GM23338 (cell line): Measurements from ENCODE around the gene ARF1. TPM values are rescaled to one million over a fixed set of nuclear protein-coding genes. Genes with fewer than 3 reads are reported as not detected.

ENCODE experiments used
- ATAC-seq: fragments of 200-7000 bp; cut with Tn5 transposase; 3 replicates; pipeline ENCODE4 v1.9.1; 2020
- DNase-seq: peaks from one replicate; pipeline ENCODE4 v3.0.0-alpha.2; 2015; ENCODE audit warnings: low spot score
- H2AFZ ChIP-seq: fragments of 200-600 bp; sonication (generic); 2 replicates; pipeline ENCODE4 v1.8.0; 2016; ENCODE audit warnings: antibody characterized with exemption, mild to moderate bottlenecking, moderate library complexity
- H3F3A ChIP-seq: fragments of 200-600 bp; sonication (generic); replicated peaks from 2 replicates; pipeline ENCODE4 v1.8.0; 2017; ENCODE audit warnings: antibody characterized with exemption, mixed run types, low read depth
- H3K27ac ChIP-seq: fragments of 200-600 bp; sonication (generic); 2 replicates; pipeline ENCODE4 v1.6.1; 2016; ENCODE audit warnings: low read depth
- H3K27me3 ChIP-seq: fragments of 200-600 bp; sonication (generic); 2 replicates; pipeline ENCODE4 v1.8.0; 2016; ENCODE audit warnings: mild to moderate bottlenecking, mixed run types, moderate library complexity; ENCODE audit not compliant: insufficient read depth
- H3K36me3 ChIP-seq: fragments of 200-600 bp; sonication (generic); 2 replicates; pipeline ENCODE4 v1.8.0; 2016; ENCODE audit warnings: mild to moderate bottlenecking; ENCODE audit not compliant: insufficient read depth
- H3K4me1 ChIP-seq: fragments of 200-600 bp; sonication (generic); 2 replicates; pipeline ENCODE4 v1.8.0; 2016; ENCODE audit warnings: mild to moderate bottlenecking, moderate library complexity; ENCODE audit not compliant: insufficient read depth
- H3K4me2 ChIP-seq: fragments of 200-600 bp; sonication (generic); 2 replicates; pipeline ENCODE4 v1.7.1; 2017; ENCODE audit warnings: mixed run types
- H3K4me3 ChIP-seq: fragments of 200-600 bp; sonication (generic); 2 replicates; pipeline ENCODE4 v1.6.1; 2016; ENCODE audit warnings: mixed run types
- H3K79me2 ChIP-seq: fragments of 200-600 bp; sonication (generic); replicated peaks from 2 replicates; pipeline ENCODE4 v1.8.0; 2017; ENCODE audit warnings: mild to moderate bottlenecking; ENCODE audit not compliant: insufficient read depth
- H3K9me2 ChIP-seq: fragments of 200-600 bp; sonication (generic); 2 replicates; pipeline ENCODE4 v1.8.0; 2017; ENCODE audit not compliant: insufficient read depth
- H4K20me1 ChIP-seq: fragments of 200-600 bp; sonication (generic); replicated peaks from 2 replicates; pipeline ENCODE4 v1.8.0; 2017; ENCODE audit warnings: mild to moderate bottlenecking; ENCODE audit not compliant: insufficient read depth
- H3K27ac Mint-ChIP-seq: 2 replicates; pipeline ENCODE4 v1.8.0; 2020; ENCODE audit warnings: inconsistent platforms, mild to moderate bottlenecking, moderate library complexity, mixed read lengths
- H3K27me3 Mint-ChIP-seq: 3 replicates; pipeline ENCODE4 v1.8.0; 2022; ENCODE audit warnings: low read depth, mild to moderate bottlenecking, moderate library complexity, mixed read lengths, inconsistent platforms; ENCODE audit not compliant: insufficient read depth, poor library complexity
- H3K36me3 Mint-ChIP-seq: 3 replicates; pipeline ENCODE4 v1.8.0; 2021; ENCODE audit warnings: low read depth, mild to moderate bottlenecking, inconsistent platforms, moderate library complexity, mixed read lengths
- H3K4me1 Mint-ChIP-seq: 3 replicates; pipeline ENCODE4 v1.8.0; 2020; ENCODE audit warnings: mild to moderate bottlenecking, inconsistent platforms, mixed read lengths
- H3K4me3 Mint-ChIP-seq: 3 replicates; pipeline ENCODE4 v1.8.0; 2021; ENCODE audit warnings: moderate library complexity, mild to moderate bottlenecking, inconsistent platforms, mixed read lengths
- H3K9me3 Mint-ChIP-seq: 3 replicates; pipeline ENCODE4 v1.8.0; 2020; ENCODE audit warnings: moderate library complexity, mild to moderate bottlenecking, inconsistent platforms, mixed read lengths
- CREB1 ChIP-seq: fragments of 250-450 bp; sonication (Bioruptor Pico); IDR thresholded peaks from 2 replicates; pipeline ENCODE4 v1.5.0; 2020; ENCODE audit warnings: low read depth, mild to moderate bottlenecking, moderate library complexity
- ETS1 ChIP-seq: IDR thresholded peaks from 2 replicates; pipeline ENCODE4 v1.6.1; 2016; ENCODE audit warnings: antibody characterized with exemption
- EZH2 ChIP-seq: fragments of 200-600 bp; sonication (generic); IDR thresholded peaks from one replicate; pipeline ENCODE4 v1.8.0; 2017; ENCODE audit warnings: antibody characterized with exemption, mild to moderate bottlenecking, low read depth; ENCODE audit not compliant: unreplicated experiment
- EZH2phosphoT487 ChIP-seq: fragments of 200-600 bp; sonication (generic); IDR thresholded peaks from one replicate; pipeline ENCODE4 v1.8.1; 2018; ENCODE audit warnings: antibody characterized with exemption; ENCODE audit not compliant: unreplicated experiment
- JUNB ChIP-seq: IDR thresholded peaks from one replicate; pipeline ENCODE4 v1.6.1; 2016; ENCODE audit warnings: antibody characterized with exemption; ENCODE audit not compliant: unreplicated experiment
- NANOG ChIP-seq: IDR thresholded peaks from 2 replicates; pipeline ENCODE4 v1.6.1; 2016; ENCODE audit warnings: antibody characterized with exemption, borderline replicate concordance
- POLR2AphosphoS5 ChIP-seq: IDR thresholded peaks from 2 replicates; pipeline ENCODE4 v1.6.1; 2016; ENCODE audit warnings: antibody characterized with exemption, low read depth
- REST ChIP-seq: IDR thresholded peaks from one replicate; pipeline ENCODE4 v1.6.1; 2018; ENCODE audit warnings: antibody characterized with exemption; ENCODE audit not compliant: unreplicated experiment
- STAT1 ChIP-seq: IDR thresholded peaks from one replicate; pipeline ENCODE4 v1.6.1; 2016; ENCODE audit warnings: antibody characterized with exemption; ENCODE audit not compliant: unreplicated experiment
- ZNF114 ChIP-seq: fragments of 250-450 bp; sonication (Bioruptor Pico); IDR thresholded peaks from 2 replicates; pipeline ENCODE4 v1.5.0; 2020; ENCODE audit warnings: mild to moderate bottlenecking, moderate library complexity
- ZNF331 ChIP-seq: fragments of 250-450 bp; sonication (Bioruptor Pico); IDR thresholded peaks from 2 replicates; pipeline ENCODE4 v1.5.0; 2020; ENCODE audit warnings: low read depth, mild to moderate bottlenecking, moderate library complexity
- polyA plus RNA-seq: library from polyadenylated mRNA; unstranded; fragments of >200 nt; fragmentation: Nextera tagmentation; extraction: Ambion mirVana; gene quantifications from 2 replicates; pipeline ENCODE4 v1.2.1, GENCODE V29; 2016
- total RNA-seq: library from RNA; depleted of rRNA; stranded (reverse); fragments of >200 nt; shearing (Covaris generic); gene quantifications from 2 replicates; pipeline ENCODE4 v1.2.3, GENCODE V29; 2014
- TF ChIP-seq, protein P1 (sequence below): fragments of 250-450 bp; sonication (Bioruptor Pico); IDR thresholded peaks from 2 replicates; pipeline ENCODE4 v1.5.0; 2020; ENCODE audit warnings: mild to moderate bottlenecking, moderate library complexity
- TF ChIP-seq, protein P2 (sequence below), 2 experiments: fragments of 200-600 bp in 1 of 2; sonication (generic) in 1 of 2; conservative IDR thresholded peaks; 2 replicates each; pipeline versions ENCODE4 v1.5.1 to v1.6.1; 2016 to 2017; ENCODE audit warnings: antibody characterized with exemption in 2 of 2, low read depth in 2 of 2, mild to moderate bottlenecking in 2 of 2, moderate library complexity in 1 of 2

ARF1 gene
- total and polyA plus RNA-seq, 2 experiments from 2014 or later, result 210 to 306 TPM

GRCh38 chr1:228114827-228115226, 32.3 kb downstream of the ARF1 start:
- H3K27me3 Mint-ChIP-seq, result peaks cover 14% of the 10 kb centered on the region
- no peak for ATAC-seq

More at GRCh38 chr1:228114827-228115226, 32.3 kb downstream of the ARF1 start:
- Mint-ChIP-seq H3K9me3 (peaks cover 41% of the 10 kb centered on the region), H3K4me3 (no peak overlapping the region), H3K4me1 (peaks cover 5% of the 10 kb centered on the region), H3K36me3 (peaks cover 9% of the 10 kb centered on the region; the same call in 2 of the 3 replicates), H3K27ac (no peak overlapping the region)
- peaks cover 7% of the 10 kb centered on the region; the same call in 1 of the 2 replicates for H3K27me3 ChIP-seq
- no peaks in the 10 kb centered on the region for H3K79me2 ChIP-seq
- no peak for DNase-seq
- no peak overlapping the region for H2AFZ ChIP-seq
- 0 out of 2 replicates have a peak, but pooled peaks cover 4% of the 10 kb centered on the region for H3K9me2 ChIP-seq
- no peaks in the 10 kb centered on the region for H4K20me1 ChIP-seq
- TF ChIP-seq CREB1 (no peak), JUNB (no peak), POLR2AphosphoS5 (no peak), EZH2 (no peak), ZNF114 (CRISPR knock-in tag) (no peak), REST (no peak), NANOG (no peak), ETS1 (no peak), ZNF331 (CRISPR knock-in tag) (no peak), EZH2phosphoT487 (no peak), STAT1 (no peak)
- TF ChIP-seq, protein P1, sequence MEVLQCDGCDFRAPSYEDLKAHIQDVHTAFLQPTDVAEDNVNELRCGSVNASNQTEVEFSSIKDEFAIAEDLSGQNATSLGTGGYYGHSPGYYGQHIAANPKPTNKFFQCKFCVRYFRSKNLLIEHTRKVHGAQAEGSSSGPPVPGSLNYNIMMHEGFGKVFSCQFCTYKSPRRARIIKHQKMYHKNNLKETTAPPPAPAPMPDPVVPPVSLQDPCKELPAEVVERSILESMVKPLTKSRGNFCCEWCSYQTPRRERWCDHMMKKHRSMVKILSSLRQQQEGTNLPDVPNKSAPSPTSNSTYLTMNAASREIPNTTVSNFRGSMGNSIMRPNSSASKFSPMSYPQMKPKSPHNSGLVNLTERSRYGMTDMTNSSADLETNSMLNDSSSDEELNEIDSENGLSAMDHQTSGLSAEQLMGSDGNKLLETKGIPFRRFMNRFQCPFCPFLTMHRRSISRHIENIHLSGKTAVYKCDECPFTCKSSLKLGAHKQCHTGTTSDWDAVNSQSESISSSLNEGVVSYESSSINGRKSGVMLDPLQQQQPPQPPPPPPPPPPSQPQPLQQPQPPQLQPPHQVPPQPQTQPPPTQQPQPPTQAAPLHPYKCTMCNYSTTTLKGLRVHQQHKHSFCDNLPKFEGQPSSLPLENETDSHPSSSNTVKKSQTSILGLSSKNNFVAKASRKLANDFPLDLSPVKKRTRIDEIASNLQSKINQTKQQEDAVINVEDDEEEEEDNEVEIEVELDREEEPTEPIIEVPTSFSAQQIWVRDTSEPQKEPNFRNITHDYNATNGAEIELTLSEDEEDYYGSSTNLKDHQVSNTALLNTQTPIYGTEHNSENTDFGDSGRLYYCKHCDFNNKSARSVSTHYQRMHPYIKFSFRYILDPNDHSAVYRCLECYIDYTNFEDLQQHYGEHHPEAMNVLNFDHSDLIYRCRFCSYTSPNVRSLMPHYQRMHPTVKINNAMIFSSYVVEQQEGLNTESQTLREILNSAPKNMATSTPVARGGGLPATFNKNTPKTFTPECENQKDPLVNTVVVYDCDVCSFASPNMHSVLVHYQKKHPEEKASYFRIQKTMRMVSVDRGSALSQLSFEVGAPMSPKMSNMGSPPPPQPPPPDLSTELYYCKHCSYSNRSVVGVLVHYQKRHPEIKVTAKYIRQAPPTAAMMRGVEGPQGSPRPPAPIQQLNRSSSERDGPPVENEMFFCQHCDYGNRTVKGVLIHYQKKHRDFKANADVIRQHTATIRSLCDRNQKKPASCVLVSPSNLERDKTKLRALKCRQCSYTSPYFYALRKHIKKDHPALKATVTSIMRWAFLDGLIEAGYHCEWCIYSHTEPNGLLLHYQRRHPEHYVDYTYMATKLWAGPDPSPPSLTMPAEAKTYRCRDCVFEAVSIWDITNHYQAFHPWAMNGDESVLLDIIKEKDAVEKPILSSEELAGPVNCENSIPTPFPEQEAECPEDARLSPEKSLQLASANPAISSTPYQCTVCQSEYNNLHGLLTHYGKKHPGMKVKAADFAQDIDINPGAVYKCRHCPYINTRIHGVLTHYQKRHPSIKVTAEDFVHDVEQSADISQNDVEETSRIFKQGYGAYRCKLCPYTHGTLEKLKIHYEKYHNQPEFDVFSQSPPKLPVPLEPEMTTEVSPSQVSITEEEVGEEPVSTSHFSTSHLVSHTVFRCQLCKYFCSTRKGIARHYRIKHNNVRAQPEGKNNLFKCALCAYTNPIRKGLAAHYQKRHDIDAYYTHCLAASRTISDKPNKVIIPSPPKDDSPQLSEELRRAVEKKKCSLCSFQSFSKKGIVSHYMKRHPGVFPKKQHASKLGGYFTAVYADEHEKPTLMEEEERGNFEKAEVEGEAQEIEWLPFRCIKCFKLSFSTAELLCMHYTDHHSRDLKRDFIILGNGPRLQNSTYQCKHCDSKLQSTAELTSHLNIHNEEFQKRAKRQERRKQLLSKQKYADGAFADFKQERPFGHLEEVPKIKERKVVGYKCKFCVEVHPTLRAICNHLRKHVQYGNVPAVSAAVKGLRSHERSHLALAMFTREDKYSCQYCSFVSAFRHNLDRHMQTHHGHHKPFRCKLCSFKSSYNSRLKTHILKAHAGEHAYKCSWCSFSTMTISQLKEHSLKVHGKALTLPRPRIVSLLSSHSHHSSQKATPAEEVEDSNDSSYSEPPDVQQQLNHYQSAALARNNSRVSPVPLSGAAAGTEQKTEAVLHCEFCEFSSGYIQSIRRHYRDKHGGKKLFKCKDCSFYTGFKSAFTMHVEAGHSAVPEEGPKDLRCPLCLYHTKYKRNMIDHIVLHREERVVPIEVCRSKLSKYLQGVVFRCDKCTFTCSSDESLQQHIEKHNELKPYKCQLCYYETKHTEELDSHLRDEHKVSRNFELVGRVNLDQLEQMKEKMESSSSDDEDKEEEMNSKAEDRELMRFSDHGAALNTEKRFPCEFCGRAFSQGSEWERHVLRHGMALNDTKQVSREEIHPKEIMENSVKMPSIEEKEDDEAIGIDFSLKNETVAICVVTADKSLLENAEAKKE (CRISPR knock-in tag), result no peak
- TF ChIP-seq, protein P2, sequence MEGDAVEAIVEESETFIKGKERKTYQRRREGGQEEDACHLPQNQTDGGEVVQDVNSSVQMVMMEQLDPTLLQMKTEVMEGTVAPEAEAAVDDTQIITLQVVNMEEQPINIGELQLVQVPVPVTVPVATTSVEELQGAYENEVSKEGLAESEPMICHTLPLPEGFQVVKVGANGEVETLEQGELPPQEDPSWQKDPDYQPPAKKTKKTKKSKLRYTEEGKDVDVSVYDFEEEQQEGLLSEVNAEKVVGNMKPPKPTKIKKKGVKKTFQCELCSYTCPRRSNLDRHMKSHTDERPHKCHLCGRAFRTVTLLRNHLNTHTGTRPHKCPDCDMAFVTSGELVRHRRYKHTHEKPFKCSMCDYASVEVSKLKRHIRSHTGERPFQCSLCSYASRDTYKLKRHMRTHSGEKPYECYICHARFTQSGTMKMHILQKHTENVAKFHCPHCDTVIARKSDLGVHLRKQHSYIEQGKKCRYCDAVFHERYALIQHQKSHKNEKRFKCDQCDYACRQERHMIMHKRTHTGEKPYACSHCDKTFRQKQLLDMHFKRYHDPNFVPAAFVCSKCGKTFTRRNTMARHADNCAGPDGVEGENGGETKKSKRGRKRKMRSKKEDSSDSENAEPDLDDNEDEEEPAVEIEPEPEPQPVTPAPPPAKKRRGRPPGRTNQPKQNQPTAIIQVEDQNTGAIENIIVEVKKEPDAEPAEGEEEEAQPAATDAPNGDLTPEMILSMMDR (conservative IDR thresholded peaks at IDR 0.05; ENCODE audit: low read depth in 2 of 2), result no peak
- H3K4me1 ChIP-seq, result no peaks in the 10 kb centered on the region
- no peak overlapping the region for H3K27ac ChIP-seq
- no peak overlapping the region for H3K4me3 ChIP-seq
- H3K36me3 ChIP-seq, result no peaks in the 10 kb centered on the region
- H3F3A ChIP-seq, result no peaks in the 10 kb centered on the region
- H3K4me2 ChIP-seq, result no peak overlapping the region
